ENCODE data around the gene MGMT.

MGMT gene

DNA sequence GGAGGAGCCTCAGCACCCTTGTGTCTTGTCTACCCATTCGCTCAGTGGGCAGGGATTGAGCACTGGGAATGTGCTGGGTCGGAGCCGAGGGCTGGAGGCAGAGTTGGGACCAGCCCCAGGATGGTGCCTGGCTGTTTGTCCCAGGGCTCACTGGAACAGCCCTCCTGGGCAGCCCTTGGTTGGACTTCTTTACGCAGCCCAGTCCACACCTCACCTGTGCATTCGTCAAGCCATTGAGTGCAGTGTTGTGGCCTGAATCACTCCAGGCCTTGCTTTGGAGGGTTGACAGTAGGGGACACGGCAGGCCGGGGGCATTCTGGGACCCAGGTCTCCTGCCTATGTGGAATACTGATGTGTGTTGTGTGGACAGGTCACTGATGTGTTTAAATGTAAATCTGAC is 229.6 kb downstream of the MGMT start:
- no peak for DNase-seq

DNA sequence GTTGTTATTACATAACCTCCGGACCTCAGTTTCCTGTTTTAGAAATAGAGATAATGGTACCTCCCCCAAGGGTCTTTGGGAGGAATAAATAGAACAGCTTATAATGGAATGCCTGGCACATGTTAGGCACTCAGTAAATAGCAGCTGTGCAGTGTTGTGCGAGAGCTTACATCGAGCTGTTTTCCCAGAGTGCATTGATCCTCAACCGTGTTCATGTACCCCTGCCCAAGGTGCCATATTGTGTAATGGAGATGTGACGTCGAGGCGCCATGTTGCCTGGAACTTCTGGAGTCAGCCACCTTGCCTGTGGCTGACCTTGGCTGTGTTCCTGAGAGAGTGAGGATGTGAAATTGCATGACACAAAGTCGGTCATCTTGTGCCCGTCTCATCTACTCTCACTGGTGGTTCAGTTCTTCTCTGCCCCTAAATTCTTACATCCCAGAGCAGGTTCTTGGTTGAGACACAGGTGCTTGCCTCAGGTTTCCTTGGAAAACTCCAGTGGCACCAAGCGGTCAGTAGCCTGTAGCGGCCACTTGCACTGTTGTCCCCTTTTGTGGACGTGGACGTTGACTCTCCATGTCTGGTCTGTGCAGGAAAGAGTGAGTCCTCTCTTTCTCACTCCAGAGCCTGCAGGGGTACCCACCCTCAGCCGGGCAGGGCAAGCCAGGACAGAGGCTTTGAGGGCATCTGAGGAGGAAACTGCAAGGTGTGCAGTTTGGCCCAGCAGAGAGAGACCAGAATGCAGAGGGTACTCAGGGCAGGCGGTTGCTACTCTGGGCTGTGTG is 230.6 kb downstream of the MGMT start:
- DNase-seq = no peak

- no peak for DNase-seq
Observed at GRCh38 chr10:129699722-129700340, 232.8 kb downstream of the MGMT start.

DNA sequence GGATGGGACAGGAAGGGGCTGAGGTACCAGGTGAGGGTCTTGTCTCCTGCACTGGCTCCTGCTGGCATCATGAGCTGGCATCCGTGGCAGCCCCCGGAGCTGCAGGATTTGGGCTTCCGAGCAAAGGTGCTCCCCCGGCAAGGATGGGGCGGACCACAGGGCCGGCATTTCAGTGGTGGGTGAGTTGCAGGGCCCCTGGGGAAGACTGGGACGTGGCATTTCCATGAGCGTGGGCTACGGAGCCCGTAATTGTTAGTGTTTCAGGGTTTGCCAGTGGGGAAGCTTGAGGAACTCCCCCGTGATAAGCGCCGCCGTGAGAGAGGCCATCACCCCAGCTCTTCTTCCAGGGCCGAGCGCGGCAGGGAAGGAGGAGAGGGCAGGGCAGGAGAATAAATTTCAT is 235.6 kb downstream of the MGMT start:
- DNase-seq = no peak

GRCh38 chr10:129703287-129704137 is 236.5 kb downstream of the MGMT start:
- no peak for DNase-seq

DNA sequence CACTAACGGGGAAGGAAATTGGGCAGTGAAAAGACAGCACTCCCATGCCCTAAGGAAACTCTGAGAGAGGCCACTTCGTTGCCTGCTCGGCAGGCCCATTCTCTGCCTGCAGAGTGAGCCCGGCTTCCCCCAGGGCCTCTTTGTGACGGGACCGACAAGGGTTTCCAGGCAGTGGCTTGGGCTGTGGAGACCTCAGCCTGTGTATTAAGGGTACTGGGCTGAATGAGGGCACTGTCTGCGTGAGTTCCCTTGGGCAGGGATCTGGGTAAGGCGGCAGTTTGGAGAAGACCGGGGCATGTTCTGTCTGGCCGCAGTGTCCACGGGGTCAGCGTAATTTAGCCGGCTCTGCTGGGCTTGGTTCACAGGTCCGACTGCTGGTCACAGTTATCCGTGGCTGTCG is 237.2 kb downstream of the MGMT start:
- no peak for DNase-seq

GRCh38 chr10:129704786-129705525 is 237.9 kb downstream of the MGMT start:
- DNase-seq = no peak

GRCh38 chr10:129705676-129706075 is 238.6 kb downstream of the MGMT start:
- DNase-seq = no peak

GRCh38 chr10:129706081-129706480 is 239.0 kb downstream of the MGMT start:
- DNase-seq = no peak

GRCh38 chr10:129706523-129706922 is 239.5 kb downstream of the MGMT start:
- no peak for DNase-seq

- DNase-seq = peak; percentile 53
Observed at GRCh38 chr10:129707406-129708388, 240.7 kb downstream of the MGMT start.

DNA sequence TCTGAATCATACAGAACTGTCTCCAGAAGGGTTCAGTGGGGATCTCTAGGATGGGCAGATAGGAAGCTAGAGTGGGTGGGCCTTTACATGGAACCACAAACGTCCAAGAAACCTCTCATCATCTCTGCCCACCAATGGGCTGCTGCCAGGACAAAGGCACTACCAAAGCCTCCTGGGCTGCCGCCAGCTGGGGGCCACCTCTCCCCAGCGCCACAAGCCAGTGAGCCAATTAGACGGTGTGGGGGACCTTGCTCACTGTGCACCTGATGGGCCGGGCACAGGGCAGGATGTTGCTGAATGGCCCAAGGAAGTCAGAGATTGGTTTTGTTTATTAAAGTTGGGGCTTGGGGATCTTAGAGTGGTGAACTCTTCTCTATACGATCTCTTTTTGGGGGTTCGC is 242.1 kb downstream of the MGMT start:
- DNase-seq = no peak

DNA sequence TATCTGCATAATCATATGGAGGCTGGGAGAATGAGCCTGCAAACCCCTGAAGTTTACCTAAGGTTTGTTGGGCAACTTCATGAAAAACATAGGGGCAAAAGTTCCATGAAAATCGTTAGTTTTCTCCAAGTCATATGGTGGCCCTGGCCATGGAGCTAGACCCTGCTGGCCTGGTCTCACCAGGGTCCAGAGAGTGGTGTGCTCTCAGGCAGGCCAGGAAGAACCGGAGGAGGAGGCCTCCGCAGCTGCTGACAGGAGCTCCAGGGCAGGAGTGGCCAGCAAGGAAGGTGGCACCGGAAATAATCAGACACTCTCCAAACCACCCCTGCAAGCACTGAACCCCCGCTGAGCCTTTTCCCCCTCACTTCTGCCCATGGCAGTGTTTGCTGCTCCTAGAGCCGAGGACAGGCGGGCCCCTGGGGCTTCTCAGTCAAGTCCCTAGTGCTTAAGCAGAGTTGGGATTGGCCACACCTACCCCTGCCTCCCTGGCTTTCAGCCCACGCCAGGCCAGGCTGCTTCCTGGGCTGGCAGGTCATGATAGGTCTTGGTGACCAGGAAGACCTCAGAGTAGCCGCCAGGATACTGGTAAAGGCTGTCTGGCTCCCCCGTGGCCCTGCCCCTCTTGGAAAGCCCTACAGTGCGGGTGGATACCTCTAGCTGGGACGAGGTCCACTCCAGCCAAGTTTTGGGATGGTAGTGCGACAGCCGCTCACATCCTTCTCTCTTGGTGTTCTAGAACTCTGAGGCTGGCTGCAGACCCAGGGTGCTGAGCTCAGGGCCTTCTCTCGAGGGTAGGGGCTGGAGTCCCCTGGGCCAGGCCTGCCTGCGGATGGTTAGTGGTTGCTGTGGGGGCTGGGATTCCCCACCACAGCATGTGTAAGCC is 242.8 kb downstream of the MGMT start:
- no peak for DNase-seq

DNA sequence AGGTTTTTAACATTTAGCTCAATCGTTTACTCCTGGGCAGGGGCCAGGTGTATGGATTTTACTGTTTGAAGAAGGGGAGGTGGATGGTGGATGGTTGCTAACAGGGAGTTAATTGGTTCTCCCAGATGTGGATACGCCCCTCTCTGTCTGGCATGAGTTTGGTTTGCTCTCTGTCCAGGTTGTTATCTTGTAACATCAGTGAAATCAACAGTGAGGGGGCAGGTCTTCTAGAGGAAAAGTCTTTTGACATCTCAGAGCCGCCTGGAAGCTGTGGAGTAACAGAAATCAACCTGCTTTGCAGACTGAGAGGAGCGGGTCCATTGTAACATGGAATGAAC is 243.4 kb downstream of the MGMT start:
- no peak for DNase-seq

GRCh38 chr10:129711291-129711690 is 244.2 kb downstream of the MGMT start:
- DNase-seq = no peak

DNA sequence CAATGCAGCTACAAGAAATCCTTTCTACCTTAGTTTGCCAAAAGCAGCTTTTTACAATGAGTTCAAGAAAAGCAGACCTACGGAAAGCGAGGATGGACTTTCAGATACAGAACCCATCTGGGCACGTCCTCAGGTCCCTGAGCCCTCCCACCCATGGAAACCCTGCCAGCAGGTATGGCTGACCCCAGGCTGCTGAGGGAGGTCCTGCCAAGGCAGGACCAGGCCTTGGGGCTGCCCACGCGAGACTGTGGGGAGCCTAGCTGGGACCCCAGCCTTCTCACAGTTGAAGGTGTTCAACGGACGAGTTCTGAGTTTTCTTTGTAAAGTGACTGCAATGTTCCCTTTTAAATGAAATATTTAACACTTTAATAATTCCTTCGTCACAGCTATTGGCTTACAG is 245.0 kb downstream of the MGMT start:
- no peak for DNase-seq

DNA sequence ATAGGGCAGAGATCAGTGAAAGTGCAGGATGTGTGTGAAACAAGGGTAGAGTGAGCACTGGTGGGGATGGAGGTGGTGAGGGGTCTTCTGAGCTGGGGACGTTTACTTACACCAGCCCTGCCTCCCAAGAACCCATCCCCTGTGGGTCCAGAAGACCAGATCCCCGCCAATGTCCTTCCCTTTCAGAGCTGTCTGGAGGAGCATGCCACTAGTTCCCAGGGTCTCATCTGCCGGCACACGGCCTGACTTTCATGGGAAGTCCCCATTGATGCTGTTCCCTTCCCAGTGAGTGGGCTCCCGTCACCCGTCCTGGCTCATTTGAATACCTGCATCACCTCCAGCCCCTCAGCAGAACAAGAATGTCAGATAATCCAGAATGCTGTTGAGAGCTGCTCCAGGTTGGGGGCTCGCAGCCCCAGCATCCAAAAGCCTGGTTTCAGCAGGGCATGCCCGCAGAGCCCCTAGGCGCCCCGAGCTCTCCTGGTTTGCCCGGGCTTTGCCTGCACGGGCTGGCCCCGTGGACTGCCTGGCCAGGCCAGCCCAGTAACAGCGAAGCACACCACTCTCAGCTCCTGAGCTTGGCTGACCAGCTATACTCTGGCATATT is 246.7 kb downstream of the MGMT start:
- DNase-seq = no peak

DNA sequence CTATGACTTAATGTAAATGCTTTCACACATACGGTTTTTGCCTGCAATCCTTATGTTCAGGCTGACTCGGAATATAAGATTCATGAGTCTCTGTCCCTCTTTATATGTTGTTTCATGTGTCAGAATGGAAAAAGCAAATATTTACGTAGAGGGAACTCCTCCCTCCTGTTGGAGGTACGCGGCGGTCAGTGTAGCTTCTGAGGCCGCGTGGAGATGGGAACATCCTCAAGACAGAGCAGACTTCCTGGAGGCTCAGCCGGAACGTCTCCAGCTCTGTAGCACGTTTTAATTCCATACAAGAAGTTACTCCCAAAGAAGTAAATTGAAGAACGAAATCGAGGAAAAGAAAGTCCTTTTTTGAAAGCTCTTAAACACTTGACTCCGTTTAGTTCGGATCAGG is 248.8 kb downstream of the MGMT start:
- no peak for DNase-seq

DNA sequence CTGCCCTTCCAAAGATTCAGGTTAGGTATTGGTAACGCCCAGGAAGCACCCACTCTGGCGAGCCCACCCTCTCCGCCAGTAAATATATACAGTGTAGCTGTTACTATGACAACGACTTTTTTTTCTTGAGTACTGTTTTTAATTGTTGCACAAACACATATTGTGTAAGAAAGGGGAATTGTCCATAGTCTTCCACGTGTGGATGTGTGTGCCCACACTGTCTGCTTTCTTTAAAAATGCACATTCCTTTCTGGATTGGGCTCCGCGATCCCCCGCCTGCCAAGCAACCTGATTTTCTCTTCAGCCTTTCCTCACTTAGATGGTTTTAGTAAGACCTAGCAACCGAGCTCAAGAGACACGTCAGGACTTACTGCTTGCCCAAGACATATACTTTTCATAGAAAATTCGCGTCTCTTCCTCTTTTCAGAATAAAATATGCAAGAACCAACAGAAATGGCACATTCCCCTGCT is 249.2 kb downstream of the MGMT start:
- DNase-seq = no peak

DNA sequence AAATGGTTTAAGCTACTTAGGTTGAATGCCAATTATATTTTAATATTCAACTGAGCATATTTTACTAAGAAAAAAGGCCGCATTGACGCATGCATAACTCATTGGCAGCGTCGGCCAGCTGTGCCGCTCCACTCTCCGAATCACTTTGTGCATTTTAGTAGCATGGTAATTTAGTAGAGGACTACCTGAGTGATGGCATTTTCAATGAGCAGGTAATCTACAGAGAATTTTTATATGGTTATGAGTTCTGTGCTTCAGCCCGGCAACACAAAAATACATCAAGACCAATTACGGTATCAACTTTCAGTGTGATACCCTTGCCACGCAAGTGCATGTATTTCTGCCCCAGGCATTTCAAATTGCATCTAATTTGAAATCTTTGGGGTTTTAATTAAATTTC is 249.8 kb downstream of the MGMT start:
- DNase-seq = no peak
